H9 (cell line): Measurements from ENCODE around the gene PHF8. TPM values are rescaled to one million over a fixed set of nuclear protein-coding genes. Genes with fewer than 3 reads are reported as not detected.
A peak's percentile ranks its signal among the peaks of the same experiment; 100 is the strongest.

Experiments used
- DNase-seq: peaks from one replicate; pipeline ENCODE4 v3.0.0-alpha.2; 2017
- H2AFZ ChIP-seq: one replicate; pipeline ENCODE4 v1.6.1; 2013; ENCODE audit warnings: mild to moderate bottlenecking, low read length, control low read depth, moderate library complexity
- H2AK5ac ChIP-seq: 2 replicates; pipeline ENCODE4 v1.6.1; 2013; ENCODE audit warnings: low read length, control low read depth, mixed read lengths; ENCODE audit not compliant: insufficient read length
- H2BK120ac ChIP-seq: one replicate; pipeline ENCODE4 v1.6.1; 2013; ENCODE audit warnings: low read depth, mild to moderate bottlenecking, low read length, control low read depth, inconsistent platforms; ENCODE audit not compliant: poor library complexity, severe bottlenecking
- H2BK12ac ChIP-seq: 2 replicates; pipeline ENCODE4 v1.6.1; 2013; ENCODE audit warnings: low read length, control low read depth, mixed read lengths, low read depth; ENCODE audit not compliant: insufficient read length
- H2BK15ac ChIP-seq: 2 replicates; pipeline ENCODE4 v1.6.1; 2013; ENCODE audit warnings: low read depth, low read length, control low read depth
- H2BK20ac ChIP-seq: one replicate; pipeline ENCODE4 v1.6.1; 2013; ENCODE audit warnings: low read depth, mild to moderate bottlenecking, low read length, control low read depth, inconsistent platforms; ENCODE audit not compliant: poor library complexity, severe bottlenecking
- H2BK5ac ChIP-seq: 2 replicates; pipeline ENCODE4 v1.6.1; 2013; ENCODE audit warnings: low read length, control low read depth, mixed read lengths; ENCODE audit not compliant: insufficient read length
- H3K14ac ChIP-seq: 2 replicates; pipeline ENCODE4 v1.6.1; 2013; ENCODE audit warnings: low read length, control low read depth; ENCODE audit not compliant: insufficient read depth
- H3K18ac ChIP-seq: 2 replicates; pipeline ENCODE4 v1.6.1; 2013; ENCODE audit warnings: low read depth, mild to moderate bottlenecking, mixed read lengths, low read length, control low read depth; ENCODE audit not compliant: insufficient read length
- H3K23ac ChIP-seq: 2 replicates; pipeline ENCODE4 v1.6.1; 2013; ENCODE audit warnings: low read length, control low read depth, mixed read lengths, low read depth; ENCODE audit not compliant: insufficient read length
- H3K23me2 ChIP-seq: 2 replicates; pipeline ENCODE4 v1.6.1; 2013; ENCODE audit warnings: low read depth, mild to moderate bottlenecking, mixed read lengths, low read length, control low read depth; ENCODE audit not compliant: insufficient read length, poor library complexity, severe bottlenecking
- H3K27ac ChIP-seq: 2 replicates; pipeline ENCODE4 v1.5.1; 2013; ENCODE audit warnings: low read length, control low read depth, mixed read lengths, low read depth; ENCODE audit not compliant: insufficient read length
- H3K27me3 ChIP-seq: 2 replicates; pipeline ENCODE4 v1.6.1; 2013; ENCODE audit warnings: low read length, control low read depth, inconsistent platforms; ENCODE audit not compliant: insufficient read depth
- H3K4ac ChIP-seq: 2 replicates; pipeline ENCODE4 v1.6.1; 2013; ENCODE audit warnings: low read depth, mild to moderate bottlenecking, control low read depth, inconsistent platforms, low read length, moderate library complexity
- H3K4me1 ChIP-seq: 2 replicates; pipeline ENCODE4 v1.6.1; 2013; ENCODE audit warnings: low read length, control low read depth, inconsistent platforms; ENCODE audit not compliant: insufficient read depth
- H3K4me2 ChIP-seq: 2 replicates; pipeline ENCODE4 v1.6.1; 2013; ENCODE audit warnings: low read length, control low read depth, mixed read lengths; ENCODE audit not compliant: insufficient read length, insufficient read depth
- H3K56ac ChIP-seq: 2 replicates; pipeline ENCODE4 v1.6.1; 2013; ENCODE audit warnings: low read depth, mild to moderate bottlenecking, mixed read lengths, low read length, control low read depth; ENCODE audit not compliant: insufficient read length
- H3K79me1 ChIP-seq: 2 replicates; pipeline ENCODE4 v1.6.1; 2013; ENCODE audit warnings: low read depth, mild to moderate bottlenecking, moderate library complexity, low read length, control low read depth, inconsistent platforms; ENCODE audit not compliant: insufficient read depth, poor library complexity, severe bottlenecking
- H3K79me2 ChIP-seq: 2 replicates; pipeline ENCODE4 v1.6.1; 2013; ENCODE audit warnings: low read length, control low read depth, inconsistent platforms; ENCODE audit not compliant: insufficient read depth
- H3K9ac ChIP-seq: 2 replicates; pipeline ENCODE4 v1.6.1; 2013; ENCODE audit warnings: low read length, control low read depth, mixed read lengths; ENCODE audit not compliant: insufficient read length; ENCODE audit errors: extremely low read depth
- H3K9me3 ChIP-seq: one replicate; pipeline ENCODE4 v1.6.1; 2013; ENCODE audit warnings: low read depth, low read length, inconsistent platforms; ENCODE audit not compliant: control insufficient read depth
- H3T11ph ChIP-seq: one replicate; pipeline ENCODE4 v1.6.1; 2013; ENCODE audit warnings: mild to moderate bottlenecking, low read length, control low read depth, inconsistent platforms
- H4K20me1 ChIP-seq: one replicate; pipeline ENCODE4 v1.6.1; 2013; ENCODE audit not compliant: control insufficient read depth, insufficient read length, insufficient read depth
- H4K5ac ChIP-seq: 2 replicates; pipeline ENCODE4 v1.6.1; 2013; ENCODE audit warnings: low read depth, mild to moderate bottlenecking, mixed read lengths, low read length, control low read depth; ENCODE audit not compliant: insufficient read length
- H4K8ac ChIP-seq: replicated peaks from 2 replicates; pipeline ENCODE4 v1.6.1; 2013; ENCODE audit warnings: low read length, control low read depth, mixed read lengths, low read depth; ENCODE audit not compliant: insufficient read length
- H4K91ac ChIP-seq: 2 replicates; pipeline ENCODE4 v1.6.1; 2013; ENCODE audit warnings: low read depth, mild to moderate bottlenecking, moderate library complexity, mixed read lengths, low read length, control low read depth; ENCODE audit not compliant: insufficient read length
- H3K27ac Mint-ChIP-seq, 3 experiments: 2 replicates in 2 of 3; 3 replicates in 1 of 3; pipeline ENCODE4 v1.8.0; 2020 to 2021; ENCODE audit warnings: mixed read lengths in 3 of 3, mild to moderate bottlenecking in 1 of 3, moderate library complexity in 1 of 3
- H3K27me3 Mint-ChIP-seq: 2 replicates; pipeline ENCODE4 v1.8.0; 2021; ENCODE audit warnings: low read depth, mild to moderate bottlenecking, moderate library complexity, mixed read lengths
- H3K36me3 Mint-ChIP-seq, 3 experiments: 2 replicates in 2 of 3; 3 replicates in 1 of 3; pipeline ENCODE4 v1.8.0; 2020 to 2021; ENCODE audit warnings: low read depth in 3 of 3, mixed read lengths in 3 of 3; ENCODE audit not compliant: insufficient read depth in 1 of 3
- H3K4me1 Mint-ChIP-seq, 2 experiments: 2 replicates each; pipeline ENCODE4 v1.8.0; 2020; ENCODE audit warnings: mixed read lengths in 2 of 2
- H3K4me3 Mint-ChIP-seq, 2 experiments: 2 replicates in 1 of 2; 3 replicates in 1 of 2; pipeline ENCODE4 v1.8.0; 2020 to 2021; ENCODE audit warnings: mild to moderate bottlenecking in 2 of 2, mixed read lengths in 2 of 2, moderate library complexity in 1 of 2
- H3K9me3 Mint-ChIP-seq, 2 experiments: 2 replicates in 1 of 2; 3 replicates in 1 of 2; pipeline ENCODE4 v1.8.0; 2020; ENCODE audit warnings: mild to moderate bottlenecking in 2 of 2, mixed read lengths in 2 of 2, moderate library complexity in 1 of 2
- WGBS: extraction: QIAGEN DNeasy Blood & Tissue Kit; methylation state at CpG from one replicate; pipeline ENCODE4 v1.1.7; 2013; ENCODE audit warnings: missing lambda C conversion rate, low lambda C conversion rate, mixed read lengths; ENCODE audit not compliant: insufficient read length; ENCODE audit errors: extremely low coverage; 5-methylcytosine and 5-hydroxymethylcytosine counted together
- total RNA-seq: library from RNA; stranded (reverse); gene quantifications from 2 replicates; pipeline ENCODE4 v1.2.1, GENCODE V29; 2021
- TF ChIP-seq, protein P1 (sequence below): fragments of 200-600 bp; sonication (generic); conservative IDR thresholded peaks from 3 replicates; pipeline ENCODE4 v1.8.0; 2021; ENCODE audit warnings: antibody characterized with exemption, mild to moderate bottlenecking

The PHF8 gene
- total RNA-seq, 1 experiment from 2014 or later: 38.9 TPM

DNA sequence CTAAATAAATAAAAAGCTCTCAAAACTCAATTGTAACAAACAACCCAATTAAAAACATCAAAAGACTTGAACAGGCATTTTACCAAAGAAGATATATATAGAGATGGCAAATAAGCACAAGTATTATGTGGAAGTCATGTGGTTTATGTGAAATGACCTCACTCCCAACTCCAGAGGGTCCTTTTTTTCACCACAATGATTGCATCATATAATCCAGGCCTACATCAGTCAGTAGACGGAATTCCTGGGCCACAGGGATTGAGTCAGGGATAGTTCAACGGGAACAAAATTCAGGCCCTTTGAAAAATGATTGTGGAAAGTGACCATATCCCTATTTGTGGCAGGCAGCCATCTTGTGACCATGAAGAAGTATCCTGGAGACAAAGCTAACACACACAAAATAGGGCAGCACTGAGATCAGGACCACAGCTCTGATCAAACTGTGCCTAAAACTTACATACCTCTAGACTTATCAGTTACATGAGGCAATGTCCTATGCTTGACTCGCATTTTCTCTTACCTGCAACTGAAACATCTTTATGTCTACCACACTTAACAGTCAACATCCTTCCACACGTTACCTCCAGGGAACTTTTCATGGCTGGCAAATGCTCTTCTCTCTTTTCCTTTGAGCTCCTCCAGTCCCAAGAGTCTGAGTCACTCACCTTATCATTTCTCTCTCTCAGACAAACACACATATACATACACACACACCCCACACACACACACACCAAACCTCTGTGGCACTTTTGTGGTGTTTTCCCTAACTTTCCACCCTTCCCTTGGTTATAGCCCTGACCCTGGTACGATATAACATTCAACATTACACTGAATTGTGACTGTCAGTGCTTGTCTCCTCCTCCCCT, 113.5 kb downstream of the PHF8 start:
- Histone ChIP-seq H4K8ac (no peak overlapping the region), H3K23me2 (no peaks in the 10 kb centered on the region), H3K18ac (peak overlapping the region; percentile 31), H3K4ac (no peak overlapping the region), H2BK12ac (no peak overlapping the region), H3K79me2 (no peaks in the 10 kb centered on the region), H3K9ac (no peak overlapping the region), H2BK5ac (no peak overlapping the region), H3K4me2 (no peak overlapping the region), H4K91ac (no peak overlapping the region), H3K14ac (no peak overlapping the region), H3K9me3 (peaks cover 38% of the 10 kb centered on the region), H2BK15ac (no peak overlapping the region), H3K27ac (no peak overlapping the region), H2BK120ac (no peak overlapping the region), H3K56ac (no peak overlapping the region), H4K5ac (no peak overlapping the region), H3K4me1 (no peaks in the 10 kb centered on the region), H2BK20ac (no peak overlapping the region), H3K27me3 (no peaks in the 10 kb centered on the region), H2AFZ (no peak overlapping the region), H4K20me1 (no peaks in the 10 kb centered on the region), H3K79me1 (no peaks in the 10 kb centered on the region), H3K23ac (no peak overlapping the region), H3T11ph (no peak overlapping the region), H2AK5ac (no peak overlapping the region)
- DNase-seq: no peak
- Mint-ChIP-seq H3K27ac (no peak overlapping the region; a peak in 1 of 7 replicates), H3K27me3 (no peaks in the 10 kb centered on the region; the same call in none of the 2 replicates), H3K4me1 (no peaks in the 10 kb centered on the region), H3K9me3 (peaks cover 60 to 68% of the 10 kb centered on the region in 2 experiments), H3K36me3 (peaks cover 2 to 5% (median 5%) of the 10 kb centered on the region in 3 experiments; a peak in 3 of 7 replicates), H3K4me3 (no peak overlapping the region)
- TF ChIP-seq, protein P1, sequence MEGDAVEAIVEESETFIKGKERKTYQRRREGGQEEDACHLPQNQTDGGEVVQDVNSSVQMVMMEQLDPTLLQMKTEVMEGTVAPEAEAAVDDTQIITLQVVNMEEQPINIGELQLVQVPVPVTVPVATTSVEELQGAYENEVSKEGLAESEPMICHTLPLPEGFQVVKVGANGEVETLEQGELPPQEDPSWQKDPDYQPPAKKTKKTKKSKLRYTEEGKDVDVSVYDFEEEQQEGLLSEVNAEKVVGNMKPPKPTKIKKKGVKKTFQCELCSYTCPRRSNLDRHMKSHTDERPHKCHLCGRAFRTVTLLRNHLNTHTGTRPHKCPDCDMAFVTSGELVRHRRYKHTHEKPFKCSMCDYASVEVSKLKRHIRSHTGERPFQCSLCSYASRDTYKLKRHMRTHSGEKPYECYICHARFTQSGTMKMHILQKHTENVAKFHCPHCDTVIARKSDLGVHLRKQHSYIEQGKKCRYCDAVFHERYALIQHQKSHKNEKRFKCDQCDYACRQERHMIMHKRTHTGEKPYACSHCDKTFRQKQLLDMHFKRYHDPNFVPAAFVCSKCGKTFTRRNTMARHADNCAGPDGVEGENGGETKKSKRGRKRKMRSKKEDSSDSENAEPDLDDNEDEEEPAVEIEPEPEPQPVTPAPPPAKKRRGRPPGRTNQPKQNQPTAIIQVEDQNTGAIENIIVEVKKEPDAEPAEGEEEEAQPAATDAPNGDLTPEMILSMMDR: no peak
- no CpG with 5 or more reads among the region's 5 CpGs for WGBS
